Prostate gland (tissue), 2 donors: ENCODE measurements around the gene SLIT1. TPM values are rescaled to one million over a fixed set of nuclear protein-coding genes. Genes with fewer than 3 reads are reported as not detected.

Experiments used
- DNase-seq: peaks from one replicate; pipeline ENCODE4 v3.0.0-alpha.2; 2019; ENCODE audit warnings: low spot score
- H3K27ac ChIP-seq, 2 donors: fragments of 200-600 bp; sonication (generic); 2 replicates each; pipeline ENCODE4 v1.5.1; 2017 to 2019
- H3K27me3 ChIP-seq: fragments of 200-600 bp; sonication (generic); replicated peaks from 2 replicates; pipeline ENCODE4 v1.5.1; 2019; ENCODE audit not compliant: insufficient read depth
- H3K36me3 ChIP-seq, 2 donors: fragments of 200-600 bp; sonication (generic); 1 replicate in 1 of 2; 2 replicates in 1 of 2; pipeline versions ENCODE4 v1.5.1 to v1.8.1; 2017 to 2019
- H3K4me1 ChIP-seq: fragments of 200-600 bp; sonication (generic); replicated peaks from 2 replicates; pipeline ENCODE4 v1.5.1; 2019
- H3K4me3 ChIP-seq, 2 donors: fragments of 200-600 bp; sonication (generic); 2 replicates each; pipeline ENCODE4 v1.5.1; 2017 to 2019
- H3K9me3 ChIP-seq: fragments of 200-600 bp; sonication (generic); 2 replicates; pipeline ENCODE4 v1.5.1; 2017
- CTCF ChIP-seq, 4 experiments: fragments of 200-600 bp in 2 of 4; fragments of 450-650 bp in 2 of 4; sonication (generic) in 2 of 4; IDR thresholded peaks; 1 replicate in 3 of 4; 2 replicates in 1 of 4; pipeline ENCODE4 v1.5.1; 2016 to 2019; ENCODE audit warnings: antibody characterized with exemption in 4 of 4, mild to moderate bottlenecking in 2 of 4, moderate library complexity in 2 of 4
- POLR2A ChIP-seq: fragments of 450-650 bp; IDR thresholded peaks from one replicate; pipeline ENCODE4 v1.6.1; 2016; ENCODE audit warnings: antibody characterized with exemption, mild to moderate bottlenecking
- POLR2AphosphoS5 ChIP-seq: sonication (generic); formaldehyde crosslinking; IDR thresholded peaks from one replicate; pipeline ENCODE4 v1.6.1; 2017; ENCODE audit warnings: antibody characterized with exemption
- WGBS: methylation state at CpG from one replicate; pipeline ENCODE4 v1.1.5; 2018; 5-methylcytosine and 5-hydroxymethylcytosine counted together
- intact Hi-C: fragments of 100-400 bp; cut with DNase I; formaldehyde crosslinking; loops from one replicate; pipeline ENCODE4 v1.14.2; 2022
- total RNA-seq, 2 donors: library from RNA; depleted of rRNA; stranded (reverse); fragments of >200 nt; gene quantifications; one replicate each; pipeline ENCODE4 v1.1.0, GENCODE V29; 2016

The SLIT1 gene
- total RNA-seq, 2 donors from 2014 or later: 0.59 to 0.91 TPM

GRCh38 chr10:97072851-97073665 is 112.7 kb downstream of the SLIT1 start:
- H3K4me3 ChIP-seq: no peak overlapping the region
- H3K4me1 ChIP-seq: no peaks in the 10 kb centered on the region
- H3K9me3 ChIP-seq: no peaks in the 10 kb centered on the region
- intact Hi-C loops: loop anchor here (1.0 kb wide), 1 partner anchor 137 kb away; no protein-coding TSS in a partner anchor
- H3K27me3 ChIP-seq: no peaks in the 10 kb centered on the region
- peak; percentile 78 for DNase-seq
- no peak overlapping the region for H3K27ac ChIP-seq
- no peak for TF ChIP-seq POLR2AphosphoS5
- peak; percentile 78 to 87 (median 83) for TF ChIP-seq CTCF (IDR thresholded peaks at IDR 0.05)
- 30% methylated on average over 20 of the region's 21 CpGs for WGBS
- no peaks in the 10 kb centered on the region for H3K36me3 ChIP-seq

DNA sequence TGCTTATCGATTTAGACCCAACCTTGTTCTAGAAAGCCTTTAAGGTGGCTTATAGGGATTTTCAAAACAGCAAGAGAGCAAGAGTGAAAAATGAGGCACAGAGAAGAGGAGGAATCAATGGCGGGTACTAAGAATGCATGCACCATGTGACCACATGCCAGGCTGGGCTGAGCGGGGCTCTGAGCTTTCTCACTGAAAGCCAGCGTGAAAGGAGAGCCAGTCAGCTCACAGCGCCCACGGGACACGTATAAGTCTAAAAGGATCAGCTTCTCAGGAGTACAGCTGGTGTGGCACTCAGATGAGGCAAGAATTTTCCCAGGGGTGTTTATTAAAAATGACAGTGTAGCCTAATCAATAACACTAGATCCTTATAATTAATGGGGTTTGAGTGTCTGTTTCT is 114.3 kb downstream of the SLIT1 start:
- no peak overlapping the region for H3K27ac ChIP-seq
- DNase-seq: no peak
- no peaks in the 10 kb centered on the region for H3K4me1 ChIP-seq
- no peaks in the 10 kb centered on the region for H3K36me3 ChIP-seq
- H3K9me3 ChIP-seq: no peaks in the 10 kb centered on the region
- 75% methylated on average over 7 of the region's 7 CpGs for WGBS
- TF ChIP-seq POLR2A (no peak), CTCF (IDR thresholded peaks at IDR 0.05) (no peak), POLR2AphosphoS5 (no peak)
- intact Hi-C loops: no loop called here
- H3K27me3 ChIP-seq: no peaks in the 10 kb centered on the region
- no peak overlapping the region for H3K4me3 ChIP-seq

- 73% methylated on average over 11 of the region's 11 CpGs for WGBS
- H3K36me3 ChIP-seq: no peaks in the 10 kb centered on the region
- no peak overlapping the region for H3K27ac ChIP-seq
- no peak overlapping the region for H3K4me3 ChIP-seq
- intact Hi-C loops: no loop called here
- TF ChIP-seq POLR2A: no peak
- TF ChIP-seq CTCF (IDR thresholded peaks at IDR 0.05): no peak
- TF ChIP-seq POLR2AphosphoS5: no peak
- H3K9me3 ChIP-seq: no peaks in the 10 kb centered on the region
- no peaks in the 10 kb centered on the region for H3K4me1 ChIP-seq
- DNase-seq: no peak
- H3K27me3 ChIP-seq: no peaks in the 10 kb centered on the region
These were observed 116.0 kb downstream of the SLIT1 start for GRCh38 chr10:97069576-97070362.

- Histone ChIP-seq H3K36me3 (no peaks in the 10 kb centered on the region), H3K4me1 (no peaks in the 10 kb centered on the region), H3K27ac (no peak overlapping the region), H3K27me3 (no peaks in the 10 kb centered on the region), H3K9me3 (no peaks in the 10 kb centered on the region), H3K4me3 (no peak overlapping the region)
- 82% methylated on average over 2 of the region's 2 CpGs for WGBS
- TF ChIP-seq POLR2AphosphoS5 (no peak), POLR2A (no peak)
- intact Hi-C loops: no loop called here
- DNase-seq: no peak
These were observed 116.7 kb downstream of the SLIT1 start for GRCh38 chr10:97069026-97069425.

GRCh38 chr10:97067716-97068391 is 117.9 kb downstream of the SLIT1 start:
- Histone ChIP-seq H3K27ac (no peak overlapping the region), H3K4me1 (no peaks in the 10 kb centered on the region), H3K27me3 (no peaks in the 10 kb centered on the region), H3K36me3 (no peaks in the 10 kb centered on the region), H3K9me3 (no peaks in the 10 kb centered on the region), H3K4me3 (no peak overlapping the region)
- no peak for DNase-seq
- intact Hi-C loops: no loop called here
- 74% methylated on average over 16 of the region's 16 CpGs for WGBS
- TF ChIP-seq POLR2A (no peak), POLR2AphosphoS5 (no peak), CTCF (IDR thresholded peaks at IDR 0.05) (no peak)
